Left lung (tissue), 10 donors: ENCODE results near the gene FOXJ1. TPM values are rescaled to one million over a fixed set of nuclear protein-coding genes. Genes with fewer than 3 reads are reported as not detected.

ENCODE experiments used
- ATAC-seq: fragments of 200-7000 bp; cut with Tn5 transposase; one replicate; pipeline ENCODE4 v1.9.1; 2020; ENCODE audit warnings: moderate library complexity
- DNase-seq, 4 donors: peaks; one replicate each; pipeline ENCODE4 v3.0.0-alpha.2; 2013 to 2020
- H3K27ac ChIP-seq, 2 donors: fragments of 200-600 bp; sonication (generic) in 1 of 2; one replicate each; pipeline versions ENCODE4 v1.5.0 to v1.8.0; 2020 to 2021
- H3K27me3 ChIP-seq, 2 donors: fragments of 200-600 bp; sonication (generic) in 1 of 2; one replicate each; pipeline versions ENCODE4 v1.5.0 to v1.8.0; 2020 to 2021
- H3K36me3 ChIP-seq, 2 donors: fragments of 200-600 bp; sonication (generic) in 1 of 2; one replicate each; pipeline versions ENCODE4 v1.5.0 to v1.8.0; 2020 to 2021
- H3K4me1 ChIP-seq, 2 donors: fragments of 200-600 bp; one replicate each; pipeline ENCODE4 v1.8.0; 2021
- H3K4me3 ChIP-seq, 2 donors: fragments of 200-600 bp; sonication (generic) in 1 of 2; one replicate each; pipeline versions ENCODE4 v1.5.0 to v1.8.0; 2020 to 2021; ENCODE audit warnings: mild to moderate bottlenecking in 1 of 2
- H3K9me3 ChIP-seq, 2 donors: fragments of 200-600 bp; sonication (generic) in 1 of 2; one replicate each; pipeline versions ENCODE4 v1.5.0 to v1.8.0; 2020 to 2021
- CTCF ChIP-seq, 2 donors: fragments of 200-600 bp; sonication (generic) in 1 of 2; IDR thresholded peaks; one replicate each; pipeline versions ENCODE4 v1.5.0 to v1.8.0; 2021; ENCODE audit warnings: antibody characterized with exemption in 2 of 2
- intact Hi-C, 2 donors: fragments of 100-400 bp; cut with DNase I; formaldehyde crosslinking; loops; one replicate each; pipeline versions ENCODE4 v1.11.2 to v1.14.2; 2022
- polyA plus RNA-seq, 6 donors: library from polyadenylated mRNA; unstranded; fragments of 120-200 nt; gene quantifications; one replicate each; pipeline ENCODE4 v1.2.1, GENCODE V29; 2013; ENCODE audit not compliant: insufficient read length in 6 of 6
- total RNA-seq, 2 donors: library from RNA; stranded (reverse); fragmentation: NEBNext Ultra II Directional; extraction: Animal tissue kit (Norgen Biotek cat#: 25700); gene quantifications; one replicate each; pipeline ENCODE4 v1.2.1, GENCODE V29; 2021
- donor health status: DM: no; HTN: yes; CAD: no.
- donor health status: DM: no; HTN: no; CAD: no.

The FOXJ1 gene
- total and polyA plus RNA-seq, 8 donors = 7.7 to 30.4 (median 19.1) TPM

GRCh38 chr17:76097716-76098295 lies 43.2 kb downstream of the FOXJ1 start:
- no peak for ATAC-seq
- DNase-seq = peak in 1 of 4 donors; percentile 47
- no peak overlapping the region for H3K27ac ChIP-seq
- peaks cover 5 to 8% of the 10 kb centered on the region in 2 donors for H3K4me1 ChIP-seq
- H3K36me3 ChIP-seq = peaks cover 0 to 90% of the 10 kb centered on the region in 2 donors
- no peak overlapping the region for H3K4me3 ChIP-seq
- H3K9me3 ChIP-seq = no peaks in the 10 kb centered on the region
- TF ChIP-seq CTCF (IDR thresholded peaks at IDR 0.05) = no peak
- H3K27me3 ChIP-seq = no peaks in the 10 kb centered on the region
- intact Hi-C loops = no loop called here

- Histone ChIP-seq H3K9me3 (no peaks in the 10 kb centered on the region), H3K4me3 (no peak overlapping the region), H3K27me3 (no peaks in the 10 kb centered on the region), H3K4me1 (no peaks in the 10 kb centered on the region), H3K36me3 (peaks cover 0 to 98% of the 10 kb centered on the region in 2 donors), H3K27ac (no peak overlapping the region)
- intact Hi-C loops = no loop called here
- peak in 1 of 4 donors; percentile 41 for DNase-seq
- TF ChIP-seq CTCF (IDR thresholded peaks at IDR 0.05) = no peak
- no peak for ATAC-seq
Measured at GRCh38 chr17:76095943-76096342, 45.1 kb downstream of the FOXJ1 start.

GRCh38 chr17:76094046-76094445 lies 47.0 kb downstream of the FOXJ1 start:
- ATAC-seq (no peak), DNase-seq (peak in 1 of 4 donors; percentile 34)
- Histone ChIP-seq H3K4me1 (no peaks in the 10 kb centered on the region), H3K36me3 (peaks cover 0 to 98% of the 10 kb centered on the region in 2 donors), H3K27me3 (no peaks in the 10 kb centered on the region), H3K27ac (no peak overlapping the region), H3K4me3 (no peak overlapping the region), H3K9me3 (no peaks in the 10 kb centered on the region)
- TF ChIP-seq CTCF (IDR thresholded peaks at IDR 0.05) = no peak
- intact Hi-C loops = no loop called here

- intact Hi-C loops = no loop called here
- TF ChIP-seq CTCF (IDR thresholded peaks at IDR 0.05) = no peak
Measured at GRCh38 chr17:76092526-76093413, 48.3 kb downstream of the FOXJ1 start.

More at GRCh38 chr17:76092526-76093413, 48.3 kb downstream of the FOXJ1 start:
- Histone ChIP-seq H3K9me3 (no peaks in the 10 kb centered on the region), H3K4me1 (no peaks in the 10 kb centered on the region), H3K36me3 (peaks cover 0 to 100% of the 10 kb centered on the region in 2 donors), H3K4me3 (no peak overlapping the region), H3K27me3 (no peaks in the 10 kb centered on the region), H3K27ac (no peak overlapping the region)
- ATAC-seq (no peak), DNase-seq (peak in 1 of 4 donors; percentile 61)
